GM19372 (cell line): ENCODE measurements around the gene ZNF335.

Source experiments
- ATAC-seq: cut with Tn5 transposase; IDR thresholded peaks from one replicate; pipeline ENCODE4 v1.9.1; 2021; ENCODE audit warnings: mild to moderate bottlenecking, low read depth, moderate library complexity; ENCODE audit not compliant: unreplicated experiment

The ZNF335 gene

GRCh38 chr20:45971675-45972499 lies at the start of gene ZNF335:
ZNF335 (minus strand) TSS chr20:45972203; CDS start chr20:45971410, 793 bp downstream.
- ATAC-seq: peak; percentile 66

GRCh38 chr20:46020555-46020954 lies 48.6 kb upstream of the ZNF335 start:
- ATAC-seq: no peak

GRCh38 chr20:46018611-46019010 lies 46.6 kb upstream of the ZNF335 start:
- no peak for ATAC-seq

GRCh38 chr20:46018112-46018511 lies 46.1 kb upstream of the ZNF335 start:
- no peak for ATAC-seq

- ATAC-seq: no peak
These were observed 45.3 kb upstream of the ZNF335 start for GRCh38 chr20:46017272-46017671.

GRCh38 chr20:46014517-46015396 lies 42.8 kb upstream of the ZNF335 start:
- ATAC-seq: no peak

GRCh38 chr20:46013829-46014516 lies 42.0 kb upstream of the ZNF335 start:
- ATAC-seq: peak; percentile 53

GRCh38 chr20:46013322-46013828 lies 41.4 kb upstream of the ZNF335 start:
- ATAC-seq: no peak

- ATAC-seq: no peak
These were observed 40.9 kb upstream of the ZNF335 start for GRCh38 chr20:46012921-46013320.

- ATAC-seq: no peak
These were observed 39.9 kb upstream of the ZNF335 start for GRCh38 chr20:46011631-46012482.

- no peak for ATAC-seq
These were observed 38.7 kb upstream of the ZNF335 start for GRCh38 chr20:46010491-46011391.

GRCh38 chr20:46009816-46010215 lies 37.8 kb upstream of the ZNF335 start:
- ATAC-seq: no peak

- no peak for ATAC-seq
These were observed 35.7 kb upstream of the ZNF335 start for GRCh38 chr20:46007671-46008070.

- no peak for ATAC-seq
These were observed 35.0 kb upstream of the ZNF335 start for GRCh38 chr20:46006964-46007363.

GRCh38 chr20:46006022-46006705 lies 34.2 kb upstream of the ZNF335 start:
- no peak for ATAC-seq

- ATAC-seq: no peak
These were observed 33.0 kb upstream of the ZNF335 start for GRCh38 chr20:46004889-46005473.

GRCh38 chr20:46004187-46004586 lies 32.2 kb upstream of the ZNF335 start:
- ATAC-seq: no peak

GRCh38 chr20:46002008-46002407 lies 30.0 kb upstream of the ZNF335 start:
- ATAC-seq: no peak
